ENCODE data around the gene TPP2.

GRCh38 chr13:102651392-102651791 is 54.6 kb downstream of the TPP2 start:
- TF ChIP-seq, protein P1, sequence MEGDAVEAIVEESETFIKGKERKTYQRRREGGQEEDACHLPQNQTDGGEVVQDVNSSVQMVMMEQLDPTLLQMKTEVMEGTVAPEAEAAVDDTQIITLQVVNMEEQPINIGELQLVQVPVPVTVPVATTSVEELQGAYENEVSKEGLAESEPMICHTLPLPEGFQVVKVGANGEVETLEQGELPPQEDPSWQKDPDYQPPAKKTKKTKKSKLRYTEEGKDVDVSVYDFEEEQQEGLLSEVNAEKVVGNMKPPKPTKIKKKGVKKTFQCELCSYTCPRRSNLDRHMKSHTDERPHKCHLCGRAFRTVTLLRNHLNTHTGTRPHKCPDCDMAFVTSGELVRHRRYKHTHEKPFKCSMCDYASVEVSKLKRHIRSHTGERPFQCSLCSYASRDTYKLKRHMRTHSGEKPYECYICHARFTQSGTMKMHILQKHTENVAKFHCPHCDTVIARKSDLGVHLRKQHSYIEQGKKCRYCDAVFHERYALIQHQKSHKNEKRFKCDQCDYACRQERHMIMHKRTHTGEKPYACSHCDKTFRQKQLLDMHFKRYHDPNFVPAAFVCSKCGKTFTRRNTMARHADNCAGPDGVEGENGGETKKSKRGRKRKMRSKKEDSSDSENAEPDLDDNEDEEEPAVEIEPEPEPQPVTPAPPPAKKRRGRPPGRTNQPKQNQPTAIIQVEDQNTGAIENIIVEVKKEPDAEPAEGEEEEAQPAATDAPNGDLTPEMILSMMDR (IDR thresholded peaks at IDR 0.05 in 4 of 5, conservative IDR thresholded peaks at IDR 0.05 in 1 of 5), result no peak
- no peak for TF ChIP-seq POLR2A (IDR thresholded peaks at IDR 0.05)
